ENCODE measurements around the gene C4orf33. TPM values are rescaled to one million over a fixed set of nuclear protein-coding genes. Genes with fewer than 3 reads are reported as not detected.

Gene C4orf33
- total RNA-seq, 1 donor from 2014 or later = 12.2 TPM

DNA sequence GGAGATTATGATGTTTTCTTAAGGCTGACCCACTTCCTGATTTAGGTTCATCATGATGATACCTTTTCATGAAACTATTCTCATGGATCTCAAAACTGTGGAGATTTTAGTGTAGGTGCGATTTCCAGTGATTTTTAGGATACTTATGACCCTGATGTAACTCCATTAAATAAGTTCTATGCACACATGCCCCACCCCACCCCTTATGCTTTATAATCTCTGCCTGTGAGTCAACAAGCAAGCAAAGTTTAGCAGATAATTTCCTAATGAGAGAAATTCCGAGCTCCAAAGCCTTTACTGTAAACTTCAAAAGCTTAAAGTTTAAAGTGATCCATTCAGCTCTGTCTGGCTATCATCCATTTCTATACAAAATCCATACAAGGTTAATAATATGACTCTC is 56.4 kb downstream of the C4orf33 start:
- Mint-ChIP-seq H3K27me3 (ENCODE audit: low read depth) (no peaks in the 10 kb centered on the region), H3K9me3 (peaks cover 3% of the 10 kb centered on the region), H3K27ac (no peak overlapping the region), H3K4me1 (peaks cover 13% of the 10 kb centered on the region), H3K36me3 (no peaks in the 10 kb centered on the region), H3K4me3 (no peak overlapping the region)
- TF ChIP-seq, protein P1, sequence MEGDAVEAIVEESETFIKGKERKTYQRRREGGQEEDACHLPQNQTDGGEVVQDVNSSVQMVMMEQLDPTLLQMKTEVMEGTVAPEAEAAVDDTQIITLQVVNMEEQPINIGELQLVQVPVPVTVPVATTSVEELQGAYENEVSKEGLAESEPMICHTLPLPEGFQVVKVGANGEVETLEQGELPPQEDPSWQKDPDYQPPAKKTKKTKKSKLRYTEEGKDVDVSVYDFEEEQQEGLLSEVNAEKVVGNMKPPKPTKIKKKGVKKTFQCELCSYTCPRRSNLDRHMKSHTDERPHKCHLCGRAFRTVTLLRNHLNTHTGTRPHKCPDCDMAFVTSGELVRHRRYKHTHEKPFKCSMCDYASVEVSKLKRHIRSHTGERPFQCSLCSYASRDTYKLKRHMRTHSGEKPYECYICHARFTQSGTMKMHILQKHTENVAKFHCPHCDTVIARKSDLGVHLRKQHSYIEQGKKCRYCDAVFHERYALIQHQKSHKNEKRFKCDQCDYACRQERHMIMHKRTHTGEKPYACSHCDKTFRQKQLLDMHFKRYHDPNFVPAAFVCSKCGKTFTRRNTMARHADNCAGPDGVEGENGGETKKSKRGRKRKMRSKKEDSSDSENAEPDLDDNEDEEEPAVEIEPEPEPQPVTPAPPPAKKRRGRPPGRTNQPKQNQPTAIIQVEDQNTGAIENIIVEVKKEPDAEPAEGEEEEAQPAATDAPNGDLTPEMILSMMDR (IDR thresholded peaks at IDR 0.05; ENCODE audit: unreplicated experiment) = no peak
- DNase-seq (ENCODE audit: low spot score in 2 of 2, unreplicated experiment in 2 of 2) = no peak

GRCh38 chr4:129153700-129154099 is 57.7 kb downstream of the C4orf33 start:
- Mint-ChIP-seq H3K4me3 (no peak overlapping the region), H3K4me1 (peaks cover 13% of the 10 kb centered on the region), H3K9me3 (peaks cover 5% of the 10 kb centered on the region), H3K36me3 (no peaks in the 10 kb centered on the region), H3K27me3 (ENCODE audit: low read depth) (no peaks in the 10 kb centered on the region), H3K27ac (no peak overlapping the region)
- DNase-seq (ENCODE audit: low spot score in 2 of 2, unreplicated experiment in 2 of 2) = no peak
- TF ChIP-seq, protein P1 (IDR thresholded peaks at IDR 0.05; ENCODE audit: unreplicated experiment) = no peak

- H3K9me3 Mint-ChIP-seq = peaks cover 12% of the 10 kb centered on the region
- H3K36me3 Mint-ChIP-seq = no peaks in the 10 kb centered on the region
- TF ChIP-seq, protein P1 (IDR thresholded peaks at IDR 0.05; ENCODE audit: unreplicated experiment) = no peak
- peaks cover 21% of the 10 kb centered on the region for H3K27me3 Mint-ChIP-seq (ENCODE audit: low read depth)
- H3K27ac Mint-ChIP-seq = no peak overlapping the region
- H3K4me3 Mint-ChIP-seq = no peak overlapping the region
- DNase-seq (ENCODE audit: low spot score in 2 of 2, unreplicated experiment in 2 of 2) = no peak
- H3K4me1 Mint-ChIP-seq = peaks cover 4% of the 10 kb centered on the region
These were observed 66.5 kb downstream of the C4orf33 start for GRCh38 chr4:129162450-129162849.

- Mint-ChIP-seq H3K9me3 (peaks cover 11% of the 10 kb centered on the region), H3K36me3 (no peaks in the 10 kb centered on the region), H3K4me3 (no peak overlapping the region), H3K4me1 (peaks cover 9% of the 10 kb centered on the region), H3K27ac (no peak overlapping the region), H3K27me3 (ENCODE audit: low read depth) (peaks cover 24% of the 10 kb centered on the region)
- DNase-seq (ENCODE audit: low spot score in 2 of 2, unreplicated experiment in 2 of 2) = no peak
- TF ChIP-seq, protein P1 (IDR thresholded peaks at IDR 0.05; ENCODE audit: unreplicated experiment) = no peak
These were observed 67.5 kb downstream of the C4orf33 start for GRCh38 chr4:129163427-129163826.

GRCh38 chr4:129164243-129164642 is 68.3 kb downstream of the C4orf33 start:
- DNase-seq (ENCODE audit: low spot score in 2 of 2, unreplicated experiment in 2 of 2) = no peak
- H3K4me1 Mint-ChIP-seq = peaks cover 9% of the 10 kb centered on the region
- TF ChIP-seq, protein P1 (IDR thresholded peaks at IDR 0.05; ENCODE audit: unreplicated experiment) = no peak
- H3K27ac Mint-ChIP-seq = no peak overlapping the region
- H3K4me3 Mint-ChIP-seq = no peak overlapping the region
- peaks cover 29% of the 10 kb centered on the region for H3K27me3 Mint-ChIP-seq (ENCODE audit: low read depth)
- H3K36me3 Mint-ChIP-seq = no peaks in the 10 kb centered on the region
- peaks cover 11% of the 10 kb centered on the region for H3K9me3 Mint-ChIP-seq

Other genes with a start within 250 kb of the C4orf33 start
- gene SCLT1, start 2.6 kb upstream of the C4orf33 start, total RNA-seq = 19.0 to 19.3 TPM (median 19.0 TPM) in 3 replicates